Breast epithelium (tissue), 3 donors: ENCODE measurements around the gene EVA1A. TPM values are rescaled to one million over a fixed set of nuclear protein-coding genes. Genes with fewer than 3 reads are reported as not detected.

Experiments
- total RNA-seq, 3 donors: library from RNA; depleted of rRNA; stranded (reverse); fragments of >200 nt; gene quantifications; one replicate each; pipeline ENCODE4 v1.1.0, GENCODE V29; 2016

The EVA1A gene
- total RNA-seq, 3 donors from 2014 or later = 5.2 to 10.4 TPM; not detected in 1

Other genes with a start within 250 kb of the EVA1A start
- gene MRPL19, start 85.8 kb upstream of the EVA1A start, total RNA-seq = 10 to 100 TPM; 26.5 to 32.0 (median 28.5) TPM
- 10 to 100 TPM; 26.7 to 36.1 (median 31.5) TPM for gene GCFC2, start 150.0 kb upstream of the EVA1A start, total RNA-seq